H1 (cell line): ENCODE results near the gene PDZRN3. TPM values are rescaled to one million over a fixed set of nuclear protein-coding genes. Genes with fewer than 3 reads are reported as not detected.

Experiments used
- BCL11A ChIP-seq, 2 experiments: IDR thresholded peaks; one replicate each; pipeline ENCODE4 v1.6.1; 2011; ENCODE audit warnings: low read depth in 2 of 2, low read length in 2 of 2, mild to moderate bottlenecking in 2 of 2
- RXRA ChIP-seq: IDR thresholded peaks from 2 replicates; pipeline ENCODE4 v1.6.1; 2011; ENCODE audit warnings: low read depth, mild to moderate bottlenecking, low read length, moderate library complexity; ENCODE audit not compliant: insufficient read depth
- SUZ12 ChIP-seq: fragments of 200-600 bp; sonication (generic); IDR thresholded peaks from 2 replicates; pipeline ENCODE4 v1.6.1; 2012; ENCODE audit warnings: mild to moderate bottlenecking, inconsistent platforms, low read length, moderate library complexity, mixed read lengths
- polyA plus RNA-seq, 7 experiments: library from polyadenylated mRNA; depleted of rRNA in 3 of 7; stranded (reverse) in 5 of 7; unstranded in 2 of 7; fragments of >200 nt in 5 of 7; fragments of 200-250 nt in 2 of 7; gene quantifications; 1 replicate in 5 of 7; 2 replicates in 1 of 7; 4 replicates in 1 of 7; pipeline versions ENCODE4 v1.2.1 to v1.2.3, GENCODE V29; 2011 to 2013; ENCODE audit warnings: missing spikeins in 2 of 7, mixed read lengths in 2 of 7
- total RNA-seq: library from RNA; stranded (reverse); fragmentation: NEBNext Ultra II Directional; extraction: Animal tissue kit (Norgen Biotek cat#: 25700); gene quantifications from 2 replicates; pipeline ENCODE4 v1.2.1, GENCODE V29; 2021

PDZRN3 gene
- total and polyA plus RNA-seq, 2 of the 8 experiments (the other 6 are each of a cell fraction or from before 2014, with no cell fraction given), result 4.2 to 20.5 TPM

DNA sequence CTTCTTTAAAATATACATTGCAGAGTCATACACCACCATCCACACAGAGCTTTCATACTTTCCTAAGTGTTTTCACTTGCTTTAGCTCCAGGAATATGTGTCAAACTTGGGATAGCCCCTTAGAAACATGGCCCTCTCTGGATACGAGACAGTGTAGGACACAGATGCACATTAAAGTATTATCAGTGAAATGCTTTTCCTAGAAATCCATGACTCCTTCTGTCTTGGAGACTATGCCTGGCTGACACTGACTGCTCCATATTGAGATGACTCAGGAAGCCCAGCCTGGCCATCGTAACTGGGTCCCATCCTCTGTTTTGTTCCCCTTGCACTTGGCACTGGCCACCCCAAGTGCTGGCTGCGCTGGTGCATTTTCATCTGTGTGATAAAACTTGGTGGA, 204.8 kb downstream of the PDZRN3 start (continued):
- TF ChIP-seq SUZ12, result no peak
- no peak for TF ChIP-seq RXRA
- no peak for TF ChIP-seq BCL11A (IDR thresholded peaks at IDR 0.05; ENCODE audit: low read depth in 2 of 2, low read length in 2 of 2)
